H1 (cell line): ENCODE measurements around the gene FGFR2. TPM values are rescaled to one million over a fixed set of nuclear protein-coding genes. Genes with fewer than 3 reads are reported as not detected.

Experiments
- CTCF ChIA-PET: fragments of 300-600 bp; sonication (Branson Sonifier 250); formaldehyde crosslinking; loops from one replicate; lab custom pipeline; 2021; ENCODE audit not compliant: partially characterized antibody; lab: Charles Lee
- POLR2A ChIA-PET: fragments of 300-600 bp; sonication (Branson Sonifier 250); formaldehyde crosslinking; loops from one replicate; lab custom pipeline; 2021; ENCODE audit warnings: inconsistent platforms; ENCODE audit not compliant: partially characterized antibody; lab: Charles Lee
- DNase-seq, 2 experiments: peaks; one replicate each; pipeline versions ENCODE4 v3.0.0 to v3.0.0-alpha.2; 2010 to 2022; ENCODE audit warnings: low spot score in 2 of 2, low read depth in 1 of 2, mixed read lengths in 1 of 2
- FAIRE-seq: peaks from 2 replicates; lab custom pipeline; 2011; peaks lifted over from hg19 to GRCh38; lab: Jason Lieb, UNC
- H2AFZ ChIP-seq: 2 replicates; pipeline ENCODE4 v1.8.1; 2012; ENCODE audit warnings: low read length, inconsistent platforms
- H2AK5ac ChIP-seq: 2 replicates; pipeline ENCODE4 v1.6.1; 2013; ENCODE audit warnings: low read depth, low read length
- H2BK120ac ChIP-seq: replicated peaks from 2 replicates; pipeline ENCODE3; 2013; ENCODE audit warnings: low read depth, low read length, inconsistent platforms
- H2BK12ac ChIP-seq: 2 replicates; pipeline ENCODE4 v1.6.1; 2013; ENCODE audit warnings: low read depth, low read length
- H2BK15ac ChIP-seq: 2 replicates; pipeline ENCODE4 v1.6.1; 2013; ENCODE audit warnings: low read length
- H2BK20ac ChIP-seq: 2 replicates; pipeline ENCODE4 v1.6.1; 2013; ENCODE audit warnings: low read length
- H2BK5ac ChIP-seq: 2 replicates; pipeline ENCODE4 v1.6.1; 2013; ENCODE audit warnings: low read depth, low read length
- H3K14ac ChIP-seq: 2 replicates; pipeline ENCODE4 v1.6.1; 2013; ENCODE audit warnings: inconsistent platforms; ENCODE audit not compliant: insufficient read length
- H3K18ac ChIP-seq: 2 replicates; pipeline ENCODE4 v1.6.1; 2013; ENCODE audit warnings: low read length; ENCODE audit errors: extremely low read depth
- H3K23ac ChIP-seq: 2 replicates; pipeline ENCODE4 v1.6.1; 2013; ENCODE audit warnings: inconsistent platforms; ENCODE audit not compliant: insufficient read length
- H3K23me2 ChIP-seq: 2 replicates; pipeline ENCODE4 v1.6.1; 2013; ENCODE audit warnings: low read depth, low read length
- H3K27ac ChIP-seq: 2 replicates; pipeline ENCODE4 v1.6.1; 2011; ENCODE audit warnings: low read depth, low read length, inconsistent platforms
- H3K27me3 ChIP-seq, 4 experiments: replicated peaks in 1 of 4; 1 replicate in 1 of 4; 2 replicates in 3 of 4; pipeline versions ENCODE4 v1.6.1 to v1.8.1; 2011 to 2013; ENCODE audit warnings: low read length in 3 of 4, mild to moderate bottlenecking in 3 of 4, inconsistent platforms in 2 of 4, mixed read lengths in 2 of 4, moderate library complexity in 1 of 4; ENCODE audit not compliant: control insufficient read depth in 3 of 4, insufficient read depth in 3 of 4; ENCODE audit errors: extremely low read depth in 1 of 4
- H3K36me3 ChIP-seq, 4 experiments: 2 replicates each; pipeline versions ENCODE4 v1.6.1 to v1.8.1; 2011 to 2013; ENCODE audit warnings: mild to moderate bottlenecking in 4 of 4, low read length in 3 of 4, moderate library complexity in 2 of 4, control low read depth in 1 of 4, inconsistent platforms in 1 of 4; ENCODE audit not compliant: insufficient read depth in 4 of 4, control insufficient read depth in 2 of 4
- H3K4ac ChIP-seq: replicated peaks from 2 replicates; pipeline ENCODE3; 2013; ENCODE audit warnings: low read length, low read depth, mixed read lengths, inconsistent platforms; ENCODE audit not compliant: insufficient read length
- H3K4me1 ChIP-seq, 4 experiments: replicated peaks in 1 of 4; 1 replicate in 1 of 4; 2 replicates in 3 of 4; pipeline versions ENCODE4 v1.6.1 to v1.8.1; 2011 to 2013; ENCODE audit warnings: low read length in 3 of 4, inconsistent platforms in 2 of 4, mixed read lengths in 1 of 4; ENCODE audit not compliant: insufficient read depth in 4 of 4, control insufficient read depth in 3 of 4
- H3K4me2 ChIP-seq, 2 experiments: 2 replicates each; pipeline versions ENCODE4 v1.6.1 to v1.8.1; 2011 to 2013; ENCODE audit warnings: low read depth in 2 of 2, low read length in 2 of 2, control low read depth in 1 of 2, inconsistent platforms in 1 of 2, mild to moderate bottlenecking in 1 of 2; ENCODE audit not compliant: insufficient read depth in 1 of 2
- H3K4me3 ChIP-seq, 4 experiments: fragments of 200-600, 300-600 bp in 1 of 4; sonication (generic), shearing (Covaris generic), sonication (Bioruptor Twin) in 1 of 4; 2 replicates each; pipeline versions ENCODE4 v1.5.1 to v1.8.1; 2011 to 2016; ENCODE audit warnings: low read length in 4 of 4, low read depth in 3 of 4, control low read depth in 2 of 4, inconsistent platforms in 2 of 4, mild to moderate bottlenecking in 2 of 4, mixed read lengths in 1 of 4, moderate library complexity in 1 of 4; ENCODE audit not compliant: insufficient read depth in 2 of 4; ENCODE audit errors: extremely low read depth in 1 of 4
- H3K56ac ChIP-seq: replicated peaks from 2 replicates; pipeline ENCODE3; 2013; ENCODE audit warnings: low read depth, mild to moderate bottlenecking, mixed read lengths, low read length, inconsistent platforms; ENCODE audit not compliant: insufficient read length
- H3K79me1 ChIP-seq: 2 replicates; pipeline ENCODE4 v1.6.1; 2013; ENCODE audit warnings: low read depth, low read length, control low read depth
- H3K79me2 ChIP-seq, 2 experiments: 2 replicates each; pipeline versions ENCODE4 v1.6.1 to v1.8.1; 2012 to 2013; ENCODE audit warnings: low read length in 2 of 2, mild to moderate bottlenecking in 2 of 2, inconsistent platforms in 1 of 2; ENCODE audit not compliant: insufficient read depth in 2 of 2, control insufficient read depth in 1 of 2
- H3K9ac ChIP-seq, 4 experiments: replicated peaks in 1 of 4; 1 replicate in 1 of 4; 2 replicates in 3 of 4; pipeline versions ENCODE4 v1.6.1 to v1.8.1; 2011 to 2013; ENCODE audit warnings: low read depth in 3 of 4, low read length in 3 of 4, control low read depth in 2 of 4, mild to moderate bottlenecking in 2 of 4, moderate library complexity in 2 of 4, inconsistent platforms in 1 of 4; ENCODE audit errors: extremely low read depth in 1 of 4
- H3K9me3 ChIP-seq, 2 experiments: 2 replicates each; pipeline versions ENCODE4 v1.6.1 to v1.8.1; 2012 to 2013; ENCODE audit warnings: mild to moderate bottlenecking in 2 of 2, moderate library complexity in 2 of 2, control low read depth in 1 of 2, inconsistent platforms in 1 of 2, low read depth in 1 of 2, low read length in 1 of 2, mixed read lengths in 1 of 2; ENCODE audit not compliant: insufficient read depth in 2 of 2
- H4K20me1 ChIP-seq, 2 experiments: replicated peaks in 1 of 2; 2 replicates each; pipeline versions ENCODE3 to v1.8.1; 2011 to 2013; ENCODE audit warnings: inconsistent platforms in 2 of 2, low read length in 2 of 2, mild to moderate bottlenecking in 1 of 2; ENCODE audit not compliant: insufficient read depth in 2 of 2, control insufficient read depth in 1 of 2
- H4K5ac ChIP-seq: 2 replicates; pipeline ENCODE4 v1.6.1; 2013; ENCODE audit warnings: low read length, low read depth, mixed read lengths, inconsistent platforms; ENCODE audit not compliant: insufficient read length
- H4K8ac ChIP-seq: 2 replicates; pipeline ENCODE4 v1.8.0; 2013; ENCODE audit warnings: mild to moderate bottlenecking, moderate library complexity, low read length, inconsistent platforms; ENCODE audit not compliant: insufficient read depth; ENCODE audit errors: extremely low read depth
- H4K91ac ChIP-seq: replicated peaks from 2 replicates; pipeline ENCODE3; 2013; ENCODE audit warnings: low read length, mixed read lengths, inconsistent platforms; ENCODE audit not compliant: insufficient read length
- NRF1 ChIP-seq: IDR thresholded peaks from 2 replicates; pipeline ENCODE4 v1.6.1; 2011; ENCODE audit warnings: mild to moderate bottlenecking, low read depth, low read length, improper control_type of control experiment
- SRF ChIP-seq: IDR thresholded peaks from 2 replicates; pipeline ENCODE4 v1.6.1; 2011; ENCODE audit warnings: mild to moderate bottlenecking, low read depth, low read length, moderate library complexity
- WGBS, 2 experiments: shearing (Covaris generic) in 1 of 2; methylation state at CpG; one replicate each; pipeline versions ENCODE4 v1.1.6 to v1.1.7; 2013 to 2015; ENCODE audit warnings: low lambda C conversion rate in 2 of 2, mixed read lengths in 2 of 2, inconsistent platforms in 1 of 2, low coverage in 1 of 2, missing lambda C conversion rate in 1 of 2; ENCODE audit not compliant: insufficient replicate concordance in 2 of 2, insufficient coverage in 1 of 2, insufficient read length in 1 of 2; ENCODE audit errors: extremely low coverage in 1 of 2, missing lambda C conversion rate in 1 of 2; 5-methylcytosine and 5-hydroxymethylcytosine counted together
- polyA plus RNA-seq, 7 experiments: library from polyadenylated mRNA; depleted of rRNA in 3 of 7; stranded (reverse) in 5 of 7; unstranded in 2 of 7; fragments of >200 nt in 5 of 7; fragments of 200-250 nt in 2 of 7; gene quantifications; 1 replicate in 5 of 7; 2 replicates in 1 of 7; 4 replicates in 1 of 7; pipeline versions ENCODE4 v1.2.1 to v1.2.3, GENCODE V29; 2011 to 2013; ENCODE audit warnings: missing spikeins in 2 of 7, mixed read lengths in 2 of 7
- total RNA-seq: library from RNA; stranded (reverse); fragmentation: NEBNext Ultra II Directional; extraction: Animal tissue kit (Norgen Biotek cat#: 25700); gene quantifications from 2 replicates; pipeline ENCODE4 v1.2.1, GENCODE V29; 2021
- TF ChIP-seq, protein P1 (sequence below): IDR thresholded peaks from 2 replicates; pipeline ENCODE4 v1.6.1; 2011; ENCODE audit warnings: low read length, improper control_type of control experiment

The FGFR2 gene
- total and polyA plus RNA-seq, 2 of the 8 experiments (the other 6 are each of a cell fraction or from before 2014, with no cell fraction given): 50.2 to 81.2 TPM

DNA sequence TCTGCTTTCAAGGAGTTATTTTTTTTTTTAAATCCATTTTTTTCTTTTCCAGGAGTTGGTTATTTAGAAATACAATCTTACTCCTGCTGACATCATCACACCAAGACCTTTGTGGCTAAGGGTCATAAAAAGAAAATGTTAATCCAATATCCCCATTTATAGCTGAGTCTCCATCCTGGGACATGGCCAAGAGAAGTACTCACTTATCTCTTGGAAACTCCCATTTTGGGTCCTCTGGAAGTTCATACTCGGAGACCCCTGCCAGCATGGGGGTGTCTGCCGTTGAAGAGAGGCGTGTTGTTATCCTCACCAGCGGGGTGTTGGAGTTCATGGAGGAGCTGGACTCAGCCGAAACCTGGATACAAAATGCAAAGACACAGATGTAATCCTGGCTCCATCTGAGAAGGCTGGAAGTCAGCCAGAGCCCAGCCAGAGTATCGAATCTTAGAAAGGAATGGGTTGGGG lies 94.6 kb downstream of the FGFR2 start:
- Histone ChIP-seq H2BK20ac (no peak overlapping the region), H3K4ac (no peak overlapping the region), H3K18ac (no peak overlapping the region), H3K56ac (no peak overlapping the region), H3K9ac (no peak overlapping the region), H2BK15ac (no peak overlapping the region), H3K4me2 (no peak overlapping the region), H3K23ac (no peak overlapping the region), H3K23me2 (no peaks in the 10 kb centered on the region), H2BK5ac (no peak overlapping the region), H2AK5ac (no peak overlapping the region), H3K9me3 (no peaks in the 10 kb centered on the region), H3K79me2 (peaks cover 0 to 12% of the 10 kb centered on the region in 2 experiments; a peak in 1 of 4 replicates), H4K8ac (no peak overlapping the region), H3K27ac (no peak overlapping the region), H4K5ac (no peak overlapping the region), H2BK12ac (no peak overlapping the region), H3K14ac (no peak overlapping the region), H2AFZ (no peak overlapping the region), H4K20me1 (no peaks in the 10 kb centered on the region), H3K36me3 (peaks cover 10 to 92% (median 55%) of the 10 kb centered on the region in 4 experiments), H3K27me3 (no peaks in the 10 kb centered on the region), H4K91ac (no peak overlapping the region), H3K4me1 (no peaks in the 10 kb centered on the region), H3K79me1 (no peaks in the 10 kb centered on the region), H3K4me3 (no peak overlapping the region), H2BK120ac (no peak overlapping the region)
- 90% methylated on average over 6 of the region's 6 CpGs; no CpG with 5 or more reads in 1 of the 2 experiments for WGBS, 2 experiments
- ChIA-PET POLR2A (interaction anchor here (0.9 to 1.0 kb wide), 2 partner anchors 46 to 67 kb away, joined by 3 read pairs; no protein-coding TSS in a partner anchor), CTCF (interaction anchor here (0.6 to 1.0 kb wide), 4 partner anchors 9 to 218 kb away, joined by 3 to 4 read pairs (median 4); no protein-coding TSS in a partner anchor)
- FAIRE-seq (no peak), DNase-seq (no peak)
- TF ChIP-seq NRF1 (no peak), SRF (no peak)
- TF ChIP-seq, protein P1, sequence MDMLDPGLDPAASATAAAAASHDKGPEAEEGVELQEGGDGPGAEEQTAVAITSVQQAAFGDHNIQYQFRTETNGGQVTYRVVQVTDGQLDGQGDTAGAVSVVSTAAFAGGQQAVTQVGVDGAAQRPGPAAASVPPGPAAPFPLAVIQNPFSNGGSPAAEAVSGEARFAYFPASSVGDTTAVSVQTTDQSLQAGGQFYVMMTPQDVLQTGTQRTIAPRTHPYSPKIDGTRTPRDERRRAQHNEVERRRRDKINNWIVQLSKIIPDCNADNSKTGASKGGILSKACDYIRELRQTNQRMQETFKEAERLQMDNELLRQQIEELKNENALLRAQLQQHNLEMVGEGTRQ: no peak
